Measurements from ENCODE around the gene RIPK3.

Gene RIPK3

DNA sequence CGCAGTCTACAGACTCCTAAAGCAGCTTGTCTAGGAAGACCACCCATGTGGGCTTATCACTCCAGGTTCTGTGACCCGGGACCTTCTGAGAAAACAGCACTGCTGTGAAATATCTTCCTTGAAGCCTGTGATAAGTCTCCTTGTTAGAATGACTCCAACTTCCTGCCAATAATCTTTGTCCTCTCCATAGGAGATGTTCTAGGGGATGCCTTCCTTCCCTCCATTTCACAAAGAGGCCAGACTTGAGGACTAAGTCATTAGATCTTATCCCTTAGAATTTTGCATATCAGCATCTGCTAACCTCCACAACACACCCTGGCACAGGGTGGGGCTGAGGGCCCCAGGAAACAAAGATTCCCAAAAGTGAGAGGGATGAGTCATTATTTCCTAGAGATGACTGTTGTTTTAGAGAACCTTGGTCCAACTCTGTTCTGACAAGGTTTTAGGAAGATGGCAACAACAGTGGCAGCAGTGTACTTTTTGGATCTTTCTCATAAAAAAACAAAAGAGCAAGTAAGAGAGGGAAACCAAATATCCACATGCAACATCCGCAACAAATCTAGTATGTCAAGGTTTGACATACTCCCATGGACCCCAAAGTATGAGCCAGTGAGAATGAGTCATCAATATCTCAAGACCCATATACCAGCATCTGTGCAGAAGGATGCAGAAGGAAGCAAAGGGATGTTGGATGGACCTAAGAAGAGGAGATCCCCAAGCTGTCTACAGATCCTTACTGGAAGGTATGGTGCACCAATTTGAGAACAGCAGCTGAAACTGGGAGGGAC lies 22.5 kb downstream of the RIPK3 start:
- no peak for DNase-seq

DNA sequence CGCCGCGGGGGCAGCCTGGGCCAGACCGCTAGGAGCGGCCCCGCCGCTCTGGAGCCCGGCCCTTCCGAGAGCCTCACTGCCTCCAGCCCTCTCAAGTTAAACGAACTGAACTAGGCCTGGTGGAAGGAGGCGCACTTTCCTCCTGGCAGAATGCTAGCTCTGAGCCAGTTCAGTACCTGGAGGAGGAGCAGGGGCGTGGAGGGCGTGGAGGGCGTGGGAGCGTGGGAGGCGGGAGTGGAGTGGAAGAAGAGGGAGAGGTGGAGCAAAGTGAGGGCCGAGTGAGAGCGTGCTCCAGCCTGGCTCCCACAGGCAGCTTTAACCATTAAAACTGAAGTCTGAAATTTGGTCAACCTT lies 23.2 kb downstream of the RIPK3 start:
- DNase-seq = no peak

DNA sequence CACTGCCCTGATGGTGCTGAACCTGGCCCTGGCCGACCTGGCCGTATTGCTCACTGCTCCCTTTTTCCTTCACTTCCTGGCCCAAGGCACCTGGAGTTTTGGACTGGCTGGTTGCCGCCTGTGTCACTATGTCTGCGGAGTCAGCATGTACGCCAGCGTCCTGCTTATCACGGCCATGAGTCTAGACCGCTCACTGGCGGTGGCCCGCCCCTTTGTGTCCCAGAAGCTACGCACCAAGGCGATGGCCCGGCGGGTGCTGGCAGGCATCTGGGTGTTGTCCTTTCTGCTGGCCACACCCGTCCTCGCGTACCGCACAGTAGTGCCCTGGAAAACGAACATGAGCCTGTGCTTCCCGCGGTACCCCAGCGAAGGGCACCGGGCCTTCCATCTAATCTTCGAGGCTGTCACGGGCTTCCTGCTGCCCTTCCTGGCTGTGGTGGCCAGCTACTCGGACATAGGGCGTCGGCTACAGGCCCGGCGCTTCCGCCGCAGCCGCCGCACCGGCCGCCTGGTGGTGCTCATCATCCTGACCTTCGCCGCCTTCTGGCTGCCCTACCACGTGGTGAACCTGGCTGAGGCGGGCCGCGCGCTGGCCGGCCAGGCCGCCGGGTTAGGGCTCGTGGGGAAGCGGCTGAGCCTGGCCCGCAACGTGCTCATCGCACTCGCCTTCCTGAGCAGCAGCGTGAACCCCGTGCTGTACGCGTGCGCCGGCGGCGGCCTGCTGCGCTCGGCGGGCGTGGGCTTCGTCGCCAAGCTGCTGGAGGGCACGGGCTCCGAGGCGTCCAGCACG lies 23.8 kb downstream of the RIPK3 start:
- peak; percentile 65 for DNase-seq

DNA sequence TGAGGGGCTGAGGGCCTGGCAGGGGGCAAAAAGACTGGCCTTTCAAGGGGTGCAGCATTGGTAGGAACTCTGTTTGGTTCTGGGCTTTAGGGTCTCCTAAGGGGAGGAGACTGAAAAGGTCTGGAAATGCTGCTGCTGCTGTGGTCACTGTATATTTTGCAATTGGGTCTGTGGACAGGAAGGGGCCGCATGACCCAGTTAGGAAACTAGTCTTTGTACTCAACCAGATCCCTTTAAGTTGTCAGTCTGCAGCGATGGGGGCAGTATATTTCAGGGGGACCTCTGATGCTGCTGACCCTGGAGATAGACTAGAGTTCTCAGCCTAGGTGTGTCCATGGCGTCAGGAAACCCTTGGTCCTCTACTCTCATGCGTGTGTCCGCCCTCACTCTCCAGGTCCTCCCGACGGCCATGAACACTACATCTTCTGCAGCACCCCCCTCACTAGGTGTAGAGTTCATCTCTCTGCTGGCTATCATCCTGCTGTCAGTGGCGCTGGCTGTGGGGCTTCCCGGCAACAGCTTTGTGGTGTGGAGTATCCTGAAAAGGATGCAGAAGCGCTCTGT lies 24.5 kb downstream of the RIPK3 start:
- DNase-seq = no peak

DNA sequence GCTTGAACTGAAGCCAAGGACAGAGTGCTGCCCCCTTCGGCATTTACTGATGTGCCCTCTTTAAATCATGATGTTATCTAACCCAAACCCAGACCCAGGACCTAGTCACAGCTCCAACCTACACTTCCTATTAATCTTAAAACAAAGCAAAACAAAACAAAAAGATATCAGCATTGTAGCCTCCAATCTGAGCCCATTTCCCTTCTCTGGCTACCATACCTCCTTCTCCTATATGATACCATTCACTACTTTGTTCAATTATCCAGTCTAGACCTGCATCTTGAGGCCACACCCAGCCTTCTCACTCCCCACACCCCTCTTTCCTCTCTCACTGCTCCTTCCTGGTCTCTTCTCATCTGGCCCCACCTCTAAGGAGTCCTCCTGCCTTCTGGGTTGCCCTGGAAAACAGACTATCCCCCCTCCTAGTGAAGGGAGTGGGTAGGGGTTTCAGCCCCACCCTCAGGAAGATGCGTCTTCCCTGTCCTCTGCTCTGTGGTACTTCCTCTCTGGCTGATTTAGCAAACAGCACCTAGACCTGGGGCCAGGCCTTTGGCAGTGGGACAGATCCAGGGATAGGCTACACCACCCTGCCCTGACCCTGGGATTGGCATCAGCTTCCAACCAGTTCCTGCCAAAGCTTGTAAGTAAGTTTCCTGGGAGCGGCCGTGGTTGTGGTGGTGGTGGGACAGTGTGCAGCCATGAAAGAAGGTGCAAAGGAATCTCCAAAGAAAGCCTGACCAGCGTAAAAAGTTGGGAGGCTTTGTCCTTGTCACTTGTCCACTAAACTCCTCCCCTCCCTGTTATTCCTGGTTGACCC lies 25.2 kb downstream of the RIPK3 start:
- no peak for DNase-seq

DNA sequence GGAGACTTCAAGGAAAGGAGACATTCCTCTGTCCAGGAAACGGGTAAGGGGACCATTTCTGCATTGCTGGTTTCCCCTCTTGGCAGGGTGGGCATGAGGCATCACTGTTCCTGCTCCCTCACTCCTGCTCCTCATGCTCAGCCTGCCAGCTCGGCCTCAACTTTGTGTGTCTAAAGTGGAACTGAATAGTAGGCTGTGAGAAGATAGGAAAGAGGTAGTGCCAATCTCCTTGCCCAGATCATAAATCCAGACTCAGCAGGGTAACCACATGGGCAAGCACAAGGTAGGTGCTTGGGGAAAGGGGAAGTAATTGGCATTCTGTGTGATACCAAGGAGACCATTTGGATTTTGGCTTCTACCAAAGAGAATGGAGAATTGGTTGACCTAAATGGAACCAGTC lies 25.9 kb downstream of the RIPK3 start:
- DNase-seq = peak; percentile 75

DNA sequence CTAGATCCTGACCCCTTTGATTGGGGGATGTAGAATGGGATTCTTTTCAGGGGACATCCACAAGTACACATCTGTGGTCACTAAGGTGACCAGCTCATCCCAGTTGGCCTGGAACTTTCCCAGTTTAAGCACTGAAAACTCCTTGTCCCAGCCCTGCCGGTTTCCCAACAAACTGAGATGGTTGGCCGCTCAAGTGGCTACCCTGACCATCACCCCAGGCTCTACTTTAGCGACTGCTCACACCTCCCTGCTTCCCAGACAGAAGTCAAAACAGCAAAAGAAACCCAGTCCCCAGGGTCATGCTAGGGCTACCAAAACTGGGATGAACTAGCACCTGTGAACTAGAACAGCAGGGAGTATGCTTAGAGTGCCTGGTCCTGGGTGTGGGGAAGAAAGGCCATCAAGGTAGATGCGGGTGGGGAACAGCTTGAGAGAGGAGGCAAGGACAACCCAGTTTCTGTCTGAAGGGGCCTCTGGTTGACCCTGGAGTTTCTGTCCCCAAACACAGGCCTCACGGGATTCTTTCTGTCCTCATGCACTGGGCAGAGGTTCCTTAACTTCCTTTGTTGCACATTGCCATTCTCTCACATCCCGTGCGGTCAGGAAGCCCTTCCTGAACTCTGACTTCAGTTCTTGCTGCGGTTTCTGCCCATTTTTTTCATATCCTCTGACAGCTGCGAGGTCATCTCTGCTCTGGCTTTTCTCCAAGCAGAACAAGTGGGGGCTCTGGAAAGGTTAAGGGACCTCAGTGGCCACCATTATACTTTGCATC lies 26.9 kb downstream of the RIPK3 start:
- peak; percentile 91 for DNase-seq

DNA sequence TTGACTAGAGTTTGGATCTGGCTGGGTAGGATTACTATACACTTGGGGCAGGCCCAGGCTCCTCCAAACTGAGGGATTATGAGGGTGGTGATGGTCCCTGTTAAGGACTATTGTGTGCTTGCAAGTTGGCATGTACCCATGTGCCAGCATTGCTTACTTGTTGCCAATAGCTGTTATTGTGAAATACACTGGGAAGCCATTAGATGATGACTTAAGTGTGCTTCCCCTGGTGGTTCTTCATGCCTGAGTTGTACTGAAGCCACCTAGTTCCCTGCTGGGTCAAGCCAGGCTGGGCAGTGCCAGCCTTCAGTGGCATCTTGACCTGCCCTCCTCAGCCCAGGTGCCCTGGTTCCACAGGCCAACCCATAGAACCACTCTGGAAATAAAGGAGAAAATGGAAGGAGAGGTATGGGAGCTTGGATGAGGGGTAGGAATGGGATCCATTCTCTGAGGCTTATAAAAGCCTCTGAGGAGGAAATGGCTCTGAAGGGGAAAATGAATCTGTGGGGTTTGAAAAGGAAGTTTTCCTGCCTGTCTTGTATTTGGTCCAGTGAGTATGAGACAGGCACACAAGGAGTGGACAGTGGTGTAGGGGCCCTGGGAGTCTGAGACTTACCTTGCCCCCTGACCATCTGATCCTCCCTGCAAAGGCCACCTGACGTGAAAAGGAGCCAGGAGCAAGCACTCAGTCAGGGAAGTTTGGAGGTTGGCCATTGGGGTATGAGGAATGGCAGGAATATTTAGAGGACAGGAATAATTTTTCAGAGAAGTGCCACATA lies 27.8 kb downstream of the RIPK3 start:
- DNase-seq = peak; percentile 70

DNA sequence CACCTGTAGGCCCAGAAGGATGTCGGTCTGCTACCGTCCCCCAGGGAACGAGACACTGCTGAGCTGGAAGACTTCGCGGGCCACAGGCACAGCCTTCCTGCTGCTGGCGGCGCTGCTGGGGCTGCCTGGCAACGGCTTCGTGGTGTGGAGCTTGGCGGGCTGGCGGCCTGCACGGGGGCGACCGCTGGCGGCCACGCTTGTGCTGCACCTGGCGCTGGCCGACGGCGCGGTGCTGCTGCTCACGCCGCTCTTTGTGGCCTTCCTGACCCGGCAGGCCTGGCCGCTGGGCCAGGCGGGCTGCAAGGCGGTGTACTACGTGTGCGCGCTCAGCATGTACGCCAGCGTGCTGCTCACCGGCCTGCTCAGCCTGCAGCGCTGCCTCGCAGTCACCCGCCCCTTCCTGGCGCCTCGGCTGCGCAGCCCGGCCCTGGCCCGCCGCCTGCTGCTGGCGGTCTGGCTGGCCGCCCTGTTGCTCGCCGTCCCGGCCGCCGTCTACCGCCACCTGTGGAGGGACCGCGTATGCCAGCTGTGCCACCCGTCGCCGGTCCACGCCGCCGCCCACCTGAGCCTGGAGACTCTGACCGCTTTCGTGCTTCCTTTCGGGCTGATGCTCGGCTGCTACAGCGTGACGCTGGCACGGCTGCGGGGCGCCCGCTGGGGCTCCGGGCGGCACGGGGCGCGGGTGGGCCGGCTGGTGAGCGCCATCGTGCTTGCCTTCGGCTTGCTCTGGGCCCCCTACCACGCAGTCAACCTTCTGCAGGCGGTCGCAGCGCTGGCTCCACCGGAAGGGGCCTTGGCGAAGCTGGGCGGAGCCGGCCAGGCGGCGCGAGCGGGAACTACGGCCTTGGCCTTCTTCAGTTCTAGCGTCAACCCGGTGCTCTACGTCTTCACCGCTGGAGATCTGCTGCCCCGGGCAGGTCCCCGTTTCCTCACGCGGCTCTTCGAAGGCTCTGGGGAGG lies 28.9 kb downstream of the RIPK3 start, which contains the start of gene LTB4R:
TSS of gene LTB4R (plus strand) at position 857 of the 959 bp plus-strand sequence. CDS start 4,150 bp downstream, outside the sequence.
- peak; percentile 89 for DNase-seq

DNA sequence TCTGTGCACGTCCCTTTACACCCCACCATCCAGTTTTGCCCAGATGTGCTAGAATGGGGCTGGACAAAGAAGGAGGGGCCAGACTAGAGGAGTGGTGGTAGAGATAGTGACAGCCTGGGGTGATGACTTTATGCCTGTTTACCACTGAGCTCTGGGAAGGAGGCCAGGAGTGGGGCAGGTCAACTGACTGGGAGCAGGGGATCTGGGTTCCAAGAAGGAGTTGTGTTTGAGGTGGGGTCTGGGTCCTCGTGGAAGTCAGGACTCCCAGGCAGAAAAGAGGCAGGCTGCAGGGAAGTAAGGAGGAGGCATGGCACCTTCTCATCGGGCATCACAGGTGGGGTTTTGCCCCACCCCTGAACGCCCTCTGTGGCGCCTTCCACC lies 29.5 kb downstream of the RIPK3 start:
- DNase-seq = peak; percentile 85

DNA sequence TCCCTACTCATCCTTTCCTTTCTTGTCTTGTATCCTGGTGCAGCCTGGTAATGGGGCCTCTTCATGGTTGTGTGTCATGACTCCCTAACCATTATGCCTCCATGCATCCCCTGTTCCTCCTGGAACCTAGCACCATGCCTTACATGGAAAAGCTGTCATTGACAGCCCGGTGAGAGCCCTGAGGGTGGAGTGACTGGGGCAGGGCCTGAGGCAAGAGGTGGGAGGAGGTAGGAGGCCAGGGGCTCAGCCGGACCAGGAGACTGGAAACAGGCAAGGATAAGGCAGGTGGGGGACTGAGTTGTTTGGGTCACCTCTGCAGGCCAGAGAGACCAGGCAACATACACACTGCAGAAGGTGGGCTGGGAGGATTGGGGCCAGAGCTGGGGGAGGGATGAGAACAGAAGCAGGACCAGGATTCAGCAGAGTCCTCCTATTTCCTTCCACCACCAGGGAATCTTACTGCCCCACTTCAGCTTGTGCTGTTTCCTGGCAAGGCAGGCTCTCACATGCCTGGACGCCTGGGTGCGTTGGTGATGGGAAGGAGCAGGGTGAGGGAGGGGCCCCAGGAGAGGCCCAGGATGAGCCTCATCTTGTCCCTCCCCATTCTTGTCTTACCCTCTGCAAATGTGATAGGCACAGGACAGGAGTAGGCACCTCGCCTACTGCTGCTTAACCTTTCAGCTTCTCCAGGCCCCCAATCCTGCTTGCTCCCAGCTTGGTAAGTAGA lies 30.1 kb downstream of the RIPK3 start, which contains the start of gene LTB4R2:
TSS of gene LTB4R2 (plus strand) at position 603 of the 727 bp plus-strand sequence. CDS start 525 bp downstream, outside the sequence.
- no peak for DNase-seq

DNA sequence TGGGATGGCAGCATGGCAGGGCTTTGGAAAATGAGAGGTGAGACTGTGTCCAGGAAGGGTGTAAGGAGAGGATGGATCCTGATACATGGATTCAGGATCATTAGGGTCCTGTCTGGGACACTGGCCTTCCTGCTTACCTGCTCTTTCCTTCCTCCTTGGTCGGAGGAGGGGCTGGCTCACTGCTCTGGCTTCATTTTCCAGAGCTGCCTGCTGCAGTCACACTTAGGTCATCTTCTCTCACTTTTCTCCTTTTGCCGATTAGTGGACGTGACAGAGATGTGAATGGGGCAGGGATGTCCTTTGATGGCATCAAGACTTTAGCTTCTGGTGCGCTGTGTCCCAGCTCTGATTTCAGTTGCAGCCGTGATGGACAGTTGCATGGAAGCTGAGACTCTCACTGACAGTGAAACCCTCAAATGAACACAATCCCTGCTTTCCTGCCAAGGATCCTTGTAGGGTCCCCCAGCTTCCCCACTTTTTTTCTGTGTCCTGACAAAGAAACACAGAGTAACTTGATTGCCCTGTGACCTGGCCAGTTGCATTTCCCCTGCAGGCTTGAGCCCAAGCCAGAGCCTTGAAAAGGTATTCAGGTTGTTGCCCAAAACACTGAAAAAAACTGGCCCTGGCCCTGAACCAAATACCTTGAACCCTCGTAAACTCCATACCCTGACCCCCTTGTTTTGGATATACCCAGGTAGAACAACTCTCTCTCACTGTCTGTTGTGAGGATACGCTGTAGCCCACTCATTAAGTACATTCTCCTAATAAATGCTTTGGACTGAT lies 31.3 kb downstream of the RIPK3 start:
- no peak for DNase-seq

DNA sequence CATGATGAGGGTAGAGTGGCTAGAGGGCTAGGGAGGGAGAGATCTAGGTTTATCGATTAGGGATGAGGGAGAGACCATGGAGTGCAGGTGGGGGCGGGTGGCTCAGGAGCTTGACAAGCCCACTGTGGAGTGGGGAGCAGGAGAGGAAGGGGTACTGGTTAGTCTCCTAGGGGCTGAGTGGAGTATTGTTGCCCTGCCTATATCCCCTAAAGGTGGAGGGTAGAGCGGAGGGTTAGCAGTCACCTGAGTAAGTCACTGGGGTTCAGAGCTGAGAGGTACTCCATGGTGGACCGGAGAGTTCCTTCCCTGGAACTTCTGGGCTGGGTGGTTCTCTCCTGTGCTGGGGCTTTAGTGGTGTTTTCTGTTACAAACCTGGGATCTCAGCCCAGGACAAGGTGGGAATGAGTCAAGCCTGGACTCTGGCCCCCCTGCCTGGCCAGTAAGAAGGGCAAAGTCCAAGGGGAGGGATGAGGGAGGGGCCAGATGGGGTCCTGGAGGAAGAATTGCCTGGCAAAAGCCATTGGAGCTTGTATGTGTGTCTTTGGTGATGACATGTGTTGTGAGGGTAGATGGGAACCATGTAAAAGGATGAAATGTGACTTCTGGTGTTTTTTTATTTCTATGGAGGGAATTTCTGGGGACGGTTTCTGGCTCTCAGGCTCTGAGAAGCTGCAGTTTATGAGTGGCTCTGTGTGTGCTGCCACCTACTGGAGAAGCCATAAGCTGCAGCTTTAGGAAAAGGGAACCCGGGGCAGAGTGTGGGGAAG lies 32.0 kb downstream of the RIPK3 start, which contains the start of gene CIDEB:
TSS of gene CIDEB (minus strand) at position 403 of the 767 bp plus-strand sequence. CDS start at position 284, 119 bp downstream.
- peak; percentile 83 for DNase-seq

DNA sequence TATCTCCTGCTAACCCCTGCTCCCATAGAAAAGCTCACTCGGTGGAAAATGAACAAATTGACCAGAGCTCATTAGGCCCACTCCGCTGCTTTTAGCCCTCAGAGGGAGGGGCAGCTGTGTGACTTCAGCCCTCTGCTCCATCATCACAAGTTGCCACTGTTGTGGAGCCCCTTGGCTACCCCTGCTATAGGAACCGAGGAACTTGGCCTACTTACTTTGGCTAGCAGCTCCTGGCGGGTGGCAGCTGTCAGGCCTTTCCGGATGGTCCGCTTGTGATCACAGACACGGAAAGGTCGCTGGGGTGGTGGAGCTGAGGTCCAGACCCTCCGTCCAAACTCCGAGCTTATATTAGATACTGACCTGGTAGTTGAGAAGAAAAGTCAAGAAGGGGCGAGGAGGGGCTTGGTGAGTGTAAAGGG lies 32.6 kb downstream of the RIPK3 start:
- no peak for DNase-seq

DNA sequence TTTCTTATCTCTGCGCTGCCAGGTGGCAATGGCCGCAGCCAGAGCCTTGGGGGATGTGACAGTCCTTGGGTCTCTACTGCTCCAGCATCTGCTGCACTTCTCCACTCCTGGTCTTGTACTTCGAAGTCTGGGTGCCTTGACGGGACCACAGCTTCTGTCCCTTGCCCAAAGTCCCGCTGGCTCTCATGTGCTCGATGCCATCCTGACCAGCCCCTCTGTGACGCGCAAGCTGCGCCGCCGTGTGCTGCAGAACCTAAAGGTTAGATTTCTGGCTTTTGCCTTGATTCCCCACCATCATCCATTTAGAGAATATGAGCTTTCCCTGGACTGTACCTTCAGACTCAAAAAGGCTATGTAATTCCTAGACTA lies 35.8 kb downstream of the RIPK3 start:
- DNase-seq = no peak

DNA sequence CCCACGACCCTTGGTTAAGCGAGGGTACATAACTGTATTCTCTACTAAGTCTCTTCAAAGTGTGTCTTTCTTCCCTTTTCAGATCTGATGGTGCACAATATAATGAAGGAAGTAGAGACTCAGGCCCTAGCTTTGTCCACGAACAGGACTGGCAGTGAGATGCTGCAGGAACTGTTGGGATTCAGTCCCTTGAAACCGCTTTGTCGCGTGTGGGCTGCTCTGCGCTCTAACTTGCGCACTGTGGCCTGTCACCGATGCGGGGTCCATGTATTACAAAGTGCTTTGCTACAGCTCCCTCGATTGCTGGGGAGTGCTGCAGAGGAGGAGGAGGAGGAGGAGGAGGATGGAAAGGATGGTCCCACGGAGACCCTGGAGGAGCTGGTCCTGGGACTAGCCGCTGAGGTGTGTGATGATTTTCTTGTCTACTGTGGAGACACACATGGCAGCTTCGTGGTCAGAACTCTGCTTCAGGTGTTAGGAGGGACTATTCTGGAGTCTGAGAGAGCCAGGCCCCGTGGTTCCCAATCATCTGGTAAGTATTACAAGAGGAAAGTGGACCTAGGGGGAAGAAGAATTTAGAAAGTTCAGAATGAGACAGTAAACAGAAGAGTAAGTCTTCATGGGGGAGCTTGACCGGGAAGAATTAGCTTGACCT lies 39.3 kb downstream of the RIPK3 start:
- DNase-seq = no peak

Data from hematopoietic multipotent progenitor cell treated with erythropoietin and hydrocortisone succinate and interleukin-3 and kit ligand, for 4 days (in vitro differentiated cells).